ENCODE measurements around the gene PRKCG.

Gene PRKCG

DNA sequence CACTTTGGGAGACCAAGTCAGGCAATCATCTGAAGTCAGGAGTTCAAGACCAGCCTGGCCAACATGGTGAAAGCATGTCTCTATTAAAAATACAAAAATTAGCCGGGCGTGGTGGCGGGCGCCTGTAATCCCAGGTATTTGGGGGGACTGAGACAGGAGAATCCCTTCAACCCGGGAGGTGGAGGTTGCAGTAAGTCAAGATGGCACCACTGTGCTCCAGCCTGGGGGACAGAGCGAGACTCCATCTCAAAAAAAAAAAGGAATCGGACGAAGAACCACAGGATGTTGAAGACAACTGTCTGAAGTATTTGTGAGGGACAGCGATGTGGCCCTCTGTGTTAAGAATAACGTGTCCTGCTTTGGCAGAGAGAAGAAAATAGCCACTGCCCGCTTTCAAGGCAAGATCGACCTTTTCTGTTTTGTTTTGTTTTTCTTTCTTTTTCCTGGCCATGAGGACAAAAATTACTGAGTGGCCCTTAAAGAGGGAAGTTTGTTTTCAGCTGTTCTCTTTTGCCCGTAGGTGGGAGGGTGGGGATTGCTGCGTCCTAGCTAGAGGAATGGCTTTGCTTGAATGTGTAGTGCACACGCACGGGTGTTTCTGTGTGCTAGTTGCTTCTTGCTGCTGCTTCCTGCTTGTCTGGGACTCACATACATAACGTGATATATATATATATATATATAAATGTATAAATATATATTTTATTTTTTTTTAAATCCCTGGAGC, 6.2 kb upstream of the PRKCG start:
- no peaks in the 10 kb centered on the region for H4K20me1 ChIP-seq (ENCODE audit: insufficient read depth, low read length)
- no peak overlapping the region for H3K9ac ChIP-seq (ENCODE audit: low read depth, low read length)
- no peaks in the 10 kb centered on the region for H3K4me1 ChIP-seq (ENCODE audit: insufficient read depth, low read length)
- no peak overlapping the region for H3K4me2 ChIP-seq (ENCODE audit: insufficient read depth, low read length)
- ATAC-seq (ENCODE audit: insufficient read depth, low read depth): no peak
- TF ChIP-seq, protein P1, sequence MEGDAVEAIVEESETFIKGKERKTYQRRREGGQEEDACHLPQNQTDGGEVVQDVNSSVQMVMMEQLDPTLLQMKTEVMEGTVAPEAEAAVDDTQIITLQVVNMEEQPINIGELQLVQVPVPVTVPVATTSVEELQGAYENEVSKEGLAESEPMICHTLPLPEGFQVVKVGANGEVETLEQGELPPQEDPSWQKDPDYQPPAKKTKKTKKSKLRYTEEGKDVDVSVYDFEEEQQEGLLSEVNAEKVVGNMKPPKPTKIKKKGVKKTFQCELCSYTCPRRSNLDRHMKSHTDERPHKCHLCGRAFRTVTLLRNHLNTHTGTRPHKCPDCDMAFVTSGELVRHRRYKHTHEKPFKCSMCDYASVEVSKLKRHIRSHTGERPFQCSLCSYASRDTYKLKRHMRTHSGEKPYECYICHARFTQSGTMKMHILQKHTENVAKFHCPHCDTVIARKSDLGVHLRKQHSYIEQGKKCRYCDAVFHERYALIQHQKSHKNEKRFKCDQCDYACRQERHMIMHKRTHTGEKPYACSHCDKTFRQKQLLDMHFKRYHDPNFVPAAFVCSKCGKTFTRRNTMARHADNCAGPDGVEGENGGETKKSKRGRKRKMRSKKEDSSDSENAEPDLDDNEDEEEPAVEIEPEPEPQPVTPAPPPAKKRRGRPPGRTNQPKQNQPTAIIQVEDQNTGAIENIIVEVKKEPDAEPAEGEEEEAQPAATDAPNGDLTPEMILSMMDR (IDR thresholded peaks at IDR 0.05; ENCODE audit: borderline replicate concordance, extremely low read depth, low read length, poor library complexity, severe bottlenecking): no peak
- TF ChIP-seq EZH2 (IDR thresholded peaks at IDR 0.05; ENCODE audit: borderline replicate concordance, low read depth, low read length, severe bottlenecking): no peak
- H3K36me3 ChIP-seq (ENCODE audit: insufficient read depth, low read length): no peaks in the 10 kb centered on the region
- no peak overlapping the region for H2AFZ ChIP-seq (ENCODE audit: low read depth, low read length)
- no peak overlapping the region for H3K4me3 ChIP-seq (ENCODE audit: low read depth in 1 of 2, low read length in 2 of 2)
- no peaks in the 10 kb centered on the region for H3K27me3 ChIP-seq (ENCODE audit: insufficient read depth, low read length, poor library complexity)
- H3K9me3 ChIP-seq (ENCODE audit: insufficient read depth, low read length, severe bottlenecking): no peaks in the 10 kb centered on the region
- no peaks in the 10 kb centered on the region for H3K79me2 ChIP-seq (ENCODE audit: insufficient read depth, low read length)
- no peak for DNase-seq
- no peak overlapping the region for H3K27ac ChIP-seq (ENCODE audit: low read length)

DNA sequence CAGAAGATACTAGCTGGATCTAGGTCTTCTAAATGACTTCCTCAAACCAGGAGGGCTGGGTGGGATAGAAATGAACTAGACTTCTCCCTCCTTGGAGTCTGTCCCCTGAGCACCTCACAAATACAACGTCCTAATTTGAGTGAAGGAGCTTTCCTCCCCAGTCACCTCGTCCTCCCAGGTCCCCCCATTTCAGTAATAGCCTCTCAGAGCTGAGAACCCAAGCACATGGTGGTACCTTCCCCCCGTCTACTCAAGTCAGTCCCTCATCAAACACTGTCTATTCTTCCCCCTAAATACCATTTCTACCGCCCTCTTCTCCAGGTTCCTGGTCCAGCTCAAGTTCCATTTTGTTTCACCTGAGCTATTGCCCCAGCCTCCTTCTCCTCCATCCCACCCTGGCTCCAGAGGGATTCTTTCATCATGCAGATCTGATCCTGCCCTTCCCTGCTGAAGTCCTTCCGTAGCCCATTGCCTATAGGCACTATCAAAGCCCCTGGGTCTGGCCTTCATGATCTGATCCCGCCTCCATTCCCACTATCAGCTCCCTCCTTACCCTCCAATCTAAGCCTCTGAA, 5.3 kb upstream of the PRKCG start:
- Histone ChIP-seq H3K9me3 (ENCODE audit: insufficient read depth, low read length, severe bottlenecking) (no peaks in the 10 kb centered on the region), H3K9ac (ENCODE audit: low read depth, low read length) (no peak overlapping the region), H3K4me1 (ENCODE audit: insufficient read depth, low read length) (no peaks in the 10 kb centered on the region), H3K36me3 (ENCODE audit: insufficient read depth, low read length) (no peaks in the 10 kb centered on the region), H3K27ac (ENCODE audit: low read length) (no peak overlapping the region), H3K4me2 (ENCODE audit: insufficient read depth, low read length) (no peak overlapping the region), H2AFZ (ENCODE audit: low read depth, low read length) (no peak overlapping the region), H3K27me3 (ENCODE audit: insufficient read depth, low read length, poor library complexity) (no peaks in the 10 kb centered on the region), H4K20me1 (ENCODE audit: insufficient read depth, low read length) (no peaks in the 10 kb centered on the region), H3K4me3 (ENCODE audit: low read depth in 1 of 2, low read length in 2 of 2) (no peak overlapping the region), H3K79me2 (ENCODE audit: insufficient read depth, low read length) (no peaks in the 10 kb centered on the region)
- no peak for DNase-seq
- no peak for ATAC-seq (ENCODE audit: insufficient read depth, low read depth)
- TF ChIP-seq, protein P1 (IDR thresholded peaks at IDR 0.05; ENCODE audit: borderline replicate concordance, extremely low read depth, low read length, poor library complexity, severe bottlenecking): no peak
- TF ChIP-seq EZH2 (IDR thresholded peaks at IDR 0.05; ENCODE audit: borderline replicate concordance, low read depth, low read length, severe bottlenecking): no peak

DNA sequence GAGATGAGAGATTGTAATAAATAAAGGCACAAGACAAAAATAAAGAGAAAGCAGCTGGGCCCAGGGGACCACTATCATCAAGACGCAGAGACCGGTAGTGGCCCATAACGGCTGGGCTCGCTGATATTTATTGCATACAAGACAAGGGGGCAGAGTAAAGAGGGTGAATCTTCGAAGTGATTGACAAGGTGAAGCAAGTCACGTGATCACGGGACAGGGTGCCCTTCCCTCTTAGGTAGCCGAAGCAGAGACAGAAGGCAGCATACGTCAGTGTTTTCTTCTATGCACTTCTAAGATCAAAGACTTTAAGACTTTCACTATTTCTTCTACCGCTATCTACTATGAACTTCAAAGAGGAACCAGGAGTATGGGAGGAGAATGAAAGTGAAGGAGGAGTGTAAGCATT, 4.6 kb upstream of the PRKCG start:
- no peaks in the 10 kb centered on the region for H3K36me3 ChIP-seq (ENCODE audit: insufficient read depth, low read length)
- H3K27ac ChIP-seq (ENCODE audit: low read length): no peak overlapping the region
- H3K4me2 ChIP-seq (ENCODE audit: insufficient read depth, low read length): no peak overlapping the region
- H3K4me1 ChIP-seq (ENCODE audit: insufficient read depth, low read length): no peaks in the 10 kb centered on the region
- H3K4me3 ChIP-seq (ENCODE audit: low read depth in 1 of 2, low read length in 2 of 2): no peak overlapping the region
- H3K27me3 ChIP-seq (ENCODE audit: insufficient read depth, low read length, poor library complexity): no peaks in the 10 kb centered on the region
- DNase-seq (no peak), ATAC-seq (ENCODE audit: insufficient read depth, low read depth) (no peak)
- H3K9ac ChIP-seq (ENCODE audit: low read depth, low read length): no peak overlapping the region
- H3K9me3 ChIP-seq (ENCODE audit: insufficient read depth, low read length, severe bottlenecking): no peaks in the 10 kb centered on the region
- no peak overlapping the region for H2AFZ ChIP-seq (ENCODE audit: low read depth, low read length)
- no peak for TF ChIP-seq EZH2 (IDR thresholded peaks at IDR 0.05; ENCODE audit: borderline replicate concordance, low read depth, low read length, severe bottlenecking)
- TF ChIP-seq, protein P1 (IDR thresholded peaks at IDR 0.05; ENCODE audit: borderline replicate concordance, extremely low read depth, low read length, poor library complexity, severe bottlenecking): no peak
- no peaks in the 10 kb centered on the region for H3K79me2 ChIP-seq (ENCODE audit: insufficient read depth, low read length)
- H4K20me1 ChIP-seq (ENCODE audit: insufficient read depth, low read length): no peaks in the 10 kb centered on the region
